ENCODE measurements around the gene EPS15. TPM values are rescaled to one million over a fixed set of nuclear protein-coding genes. Genes with fewer than 3 reads are reported as not detected.

The EPS15 gene
- total RNA-seq, 3 donors from 2014 or later, result 50.0 to 85.5 (median 54.0) TPM

DNA sequence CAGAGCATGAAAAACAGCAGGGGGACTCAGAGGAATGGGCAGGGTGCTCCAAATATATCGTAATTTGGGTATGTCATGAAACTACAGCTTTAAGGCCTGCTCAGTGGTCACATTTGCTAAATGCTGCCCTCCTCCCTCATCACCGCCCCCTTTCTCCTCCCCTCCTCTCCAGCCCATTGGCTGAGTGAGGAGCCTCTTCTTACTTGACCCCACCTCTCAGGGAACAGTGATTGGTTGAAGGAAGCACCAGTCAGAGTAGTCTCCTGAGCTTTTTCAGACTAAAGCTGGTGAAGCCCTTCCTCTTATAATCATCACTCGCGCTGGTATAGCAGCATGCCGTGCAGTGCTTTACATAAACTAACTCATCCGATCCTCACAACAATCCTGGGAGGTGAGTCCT is 178.7 kb downstream of the EPS15 start:
- peaks cover 3% of the 10 kb centered on the region for H3K4me1 ChIP-seq (ENCODE audit: low read depth)
- ATAC-seq (no peak), DNase-seq (no peak)
- TF ChIP-seq CTCF (IDR thresholded peaks at IDR 0.05), result no peak
- H3K4me3 ChIP-seq, result no peak overlapping the region
- no peaks in the 10 kb centered on the region for H3K9me3 ChIP-seq
- intact Hi-C loops (cut with DNase I, micrococcal nuclease), result no loop called here
- H3K36me3 ChIP-seq (ENCODE audit: low read depth), result no peaks in the 10 kb centered on the region

DNA sequence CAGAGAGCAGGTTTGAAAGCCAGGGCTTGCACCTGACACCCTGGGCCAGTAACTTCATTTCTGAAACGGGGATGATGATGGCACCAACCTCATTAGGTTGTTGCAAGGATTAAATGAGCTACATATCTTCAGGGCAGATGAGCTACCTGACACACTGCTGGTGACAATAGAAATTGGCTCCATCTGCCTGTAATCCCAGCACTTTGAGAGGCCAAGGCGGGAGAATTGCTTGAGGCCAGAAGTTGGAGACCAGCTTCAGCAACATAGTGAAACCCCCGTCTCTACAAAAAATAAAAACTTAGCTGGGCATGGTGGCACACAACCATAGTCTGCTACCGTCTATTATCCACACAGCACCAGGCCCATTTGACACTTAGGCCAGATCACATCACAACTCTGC is 182.4 kb downstream of the EPS15 start:
- DNase-seq, result no peak
- no peaks in the 10 kb centered on the region for H3K9me3 ChIP-seq
- intact Hi-C loops (cut with DNase I, micrococcal nuclease), result no loop called here
- TF ChIP-seq CTCF (IDR thresholded peaks at IDR 0.05), result no peak
- H3K4me3 ChIP-seq, result no peak overlapping the region
- H3K4me1 ChIP-seq (ENCODE audit: low read depth), result peaks cover 4% of the 10 kb centered on the region
- H3K36me3 ChIP-seq (ENCODE audit: low read depth), result no peaks in the 10 kb centered on the region
- ATAC-seq, result no peak

DNA sequence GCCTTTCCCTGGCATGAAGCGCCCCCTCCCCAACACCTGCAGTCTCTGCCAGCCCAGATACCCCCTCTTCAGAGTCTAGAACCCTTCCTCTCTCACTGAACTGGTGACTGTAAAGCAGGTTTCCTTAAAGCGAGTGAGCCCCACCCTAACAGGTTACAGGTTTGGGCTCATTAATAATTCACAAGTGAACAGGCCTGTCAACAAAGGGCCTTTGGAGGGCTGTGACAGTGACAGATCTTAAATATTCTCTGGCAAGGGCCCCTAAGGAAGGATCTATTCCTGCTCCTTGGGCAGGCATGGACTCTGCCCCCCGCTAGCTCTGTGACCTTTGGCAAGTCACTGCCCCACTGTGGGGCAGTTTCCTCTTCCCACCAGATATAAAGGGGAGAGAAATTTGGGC is 183.1 kb downstream of the EPS15 start:
- H3K4me3 ChIP-seq, result no peak overlapping the region
- no peaks in the 10 kb centered on the region for H3K9me3 ChIP-seq
- intact Hi-C loops (cut with DNase I, micrococcal nuclease), result no loop called here
- no peak for DNase-seq
- peaks cover 9% of the 10 kb centered on the region for H3K4me1 ChIP-seq (ENCODE audit: low read depth)
- peak; percentile 49 for ATAC-seq
- no peak for TF ChIP-seq CTCF (IDR thresholded peaks at IDR 0.05)
- H3K36me3 ChIP-seq (ENCODE audit: low read depth), result no peaks in the 10 kb centered on the region

DNA sequence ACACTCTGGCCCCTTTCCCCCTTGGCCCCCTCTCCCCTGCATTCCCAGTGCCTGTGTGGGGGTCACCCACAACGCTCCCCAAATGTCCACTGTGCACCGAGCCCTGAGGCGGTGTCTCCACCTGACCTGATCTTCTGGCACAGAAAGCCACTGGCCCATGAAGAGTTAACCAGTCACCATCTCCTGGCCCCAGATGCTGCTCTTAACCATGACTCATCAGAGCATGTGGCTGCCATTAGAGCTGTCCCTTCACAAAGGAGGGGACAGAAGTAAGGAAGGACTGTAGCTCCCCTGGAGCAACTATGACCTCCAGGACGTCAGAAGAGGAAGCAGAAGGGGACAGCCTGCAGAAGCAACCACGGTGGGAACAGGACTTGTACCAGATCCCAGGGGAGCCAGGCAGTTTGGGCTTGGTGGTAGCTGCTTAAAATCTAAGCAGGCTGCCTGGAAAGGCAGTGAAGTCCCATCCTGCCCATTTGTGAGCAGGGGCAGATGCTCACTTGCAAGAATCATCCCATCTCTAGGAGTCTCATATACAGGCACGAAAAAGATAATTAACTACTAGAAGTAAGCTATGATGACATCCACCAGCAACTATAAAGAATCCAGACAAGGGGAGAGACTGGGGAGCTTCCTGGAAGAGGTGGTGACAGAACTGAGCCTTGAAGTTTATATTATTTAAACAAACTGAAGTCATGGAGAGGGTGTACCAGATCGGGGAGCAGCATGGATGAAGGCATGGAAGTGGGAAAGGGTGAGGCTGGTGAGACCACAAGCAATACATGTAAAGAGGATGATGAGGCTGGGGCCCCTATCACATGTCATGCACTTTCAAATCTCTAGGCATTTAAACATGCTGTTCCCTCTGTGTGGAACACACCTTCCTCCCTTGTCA is 187.6 kb downstream of the EPS15 start:
- DNase-seq (peak in 1 of 3 donors; percentile 52), ATAC-seq (peak; percentile 72)
- H3K36me3 ChIP-seq (ENCODE audit: low read depth), result no peaks in the 10 kb centered on the region
- TF ChIP-seq CTCF (IDR thresholded peaks at IDR 0.05), result no peak
- intact Hi-C loops (cut with DNase I, micrococcal nuclease), result no loop called here
- H3K4me3 ChIP-seq, result no peak overlapping the region
- H3K9me3 ChIP-seq, result no peaks in the 10 kb centered on the region
- H3K4me1 ChIP-seq (ENCODE audit: low read depth), result peaks cover 15% of the 10 kb centered on the region

GRCh38 chr1:51330331-51331201 is 188.5 kb downstream of the EPS15 start, which contains the start of gene TTC39A:
TTC39A (minus strand) TSS chr1:51330562; CDS start chr1:51330477, 85 bp downstream.
- intact Hi-C loops (cut with DNase I, micrococcal nuclease), result no loop called here
- Histone ChIP-seq H3K4me3 (no peak within 1 kb of the TSS), H3K4me1 (ENCODE audit: low read depth) (peaks cover 15% of the 10 kb centered on the region), H3K36me3 (ENCODE audit: low read depth) (no peaks in the 10 kb centered on the region), H3K9me3 (no peaks in the 10 kb centered on the region)
- TF ChIP-seq CTCF (IDR thresholded peaks at IDR 0.05), result no peak
- ATAC-seq, result peak; percentile 3
- no peak for DNase-seq

Data from mucosa of descending colon (tissue), 3 donors.